ENCODE data around the gene C5orf58.

- no peak for TF ChIP-seq CTCF (conservative IDR thresholded peaks at IDR 0.05 in 1 of 2, IDR thresholded peaks at IDR 0.05 in 1 of 2; ENCODE audit: low read depth in 1 of 2, low read length in 2 of 2)
- TF ChIP-seq EZH2 (IDR thresholded peaks at IDR 0.05; ENCODE audit: low read length, missing control alignments) = no peak
Measured at GRCh38 chr5:170247363-170247762, 14.6 kb downstream of the C5orf58 start.
